Activated naive CD8-positive, alpha-beta T cell treated with anti-CD3 and anti-CD28 coated beads, Interleukin-2, amount 10 ng/mL, durations not matched to agents 7 days and 5 days (primary cell): ENCODE results near the gene KCNJ8. TPM values are rescaled to one million over a fixed set of nuclear protein-coding genes. Genes with fewer than 3 reads are reported as not detected.
"Not testable (repeated sequence)": the region's sequence is repeated elsewhere in the genome, so short reads cannot be mapped to it uniquely, and the experiment has no call there.

ENCODE experiments used
- ATAC-seq: fragments of 150-1000 bp; cut with Tn5 transposase; one replicate; pipeline ENCODE4 v1.10.0; 2021; ENCODE audit warnings: low read depth, moderate library complexity
- POLR2A ChIA-PET: fragments of 350-600 bp; sonication (Branson Sonifier 250); formaldehyde crosslinking; loops from one replicate; lab custom pipeline; 2021; ENCODE audit warnings: antibody characterized with exemption; lab: Charles Lee
- DNase-seq: peaks from one replicate; pipeline ENCODE4 v3.0.0; 2021
- H3K27ac Mint-ChIP-seq: one replicate; pipeline ENCODE4 v1.8.0; 2022; ENCODE audit warnings: mild to moderate bottlenecking, mixed read lengths
- H3K27me3 Mint-ChIP-seq: one replicate; pipeline ENCODE4 v1.8.0; 2022; ENCODE audit warnings: mild to moderate bottlenecking, moderate library complexity, mixed read lengths
- H3K36me3 Mint-ChIP-seq: one replicate; pipeline ENCODE4 v1.8.0; 2021; ENCODE audit warnings: mild to moderate bottlenecking, mixed read lengths
- H3K4me1 Mint-ChIP-seq: one replicate; pipeline ENCODE4 v1.8.0; 2021; ENCODE audit warnings: mixed read lengths
- H3K4me3 Mint-ChIP-seq: one replicate; pipeline ENCODE4 v1.8.0; 2022; ENCODE audit warnings: mild to moderate bottlenecking, moderate library complexity, mixed read lengths
- H3K9me3 Mint-ChIP-seq: one replicate; pipeline ENCODE4 v1.8.0; 2021; ENCODE audit warnings: mixed read lengths
- total RNA-seq, 2 experiments: library from RNA; stranded (reverse); gene quantifications; one replicate each; pipeline ENCODE4 v1.2.3, GENCODE V29; 2021

Gene KCNJ8
- total RNA-seq: not detected

GRCh38 chr12:21774358-21775132, at the start of gene KCNJ8:
TSS of gene KCNJ8 (minus strand) at chr12:21774706. CDS start at chr12:21773616, 1,090 bp downstream.
- POLR2A ChIA-PET: no interaction called here
- ATAC-seq (no peak), DNase-seq (no peak)
- Mint-ChIP-seq H3K27ac (no peak within 1 kb of the TSS), H3K4me1 (peaks cover 2% of the 10 kb centered on the region), H3K4me3 (no peak within 1 kb of the TSS), H3K27me3 (peaks cover 61% of the 10 kb centered on the region), H3K36me3 (no peaks in the 10 kb centered on the region), H3K9me3 (no peaks in the 10 kb centered on the region)

- POLR2A ChIA-PET: no interaction called here
- Mint-ChIP-seq H3K4me3 (no peak overlapping the region), H3K27me3 (no peaks in the 10 kb centered on the region), H3K36me3 (no peaks in the 10 kb centered on the region), H3K27ac (no peak overlapping the region), H3K9me3 (no peaks in the 10 kb centered on the region), H3K4me1 (no peaks in the 10 kb centered on the region)
- DNase-seq (no peak), ATAC-seq (no peak)
These were observed 49.1 kb upstream of the KCNJ8 start for GRCh38 chr12:21823581-21823980.

GRCh38 chr12:21819678-21820077, 45.2 kb upstream of the KCNJ8 start:
- H3K36me3 Mint-ChIP-seq: no peaks in the 10 kb centered on the region
- no peak overlapping the region for H3K27ac Mint-ChIP-seq
- DNase-seq (no peak), ATAC-seq (no peak)
- POLR2A ChIA-PET: no interaction called here
- H3K4me1 Mint-ChIP-seq: no peaks in the 10 kb centered on the region
- no peaks in the 10 kb centered on the region for H3K9me3 Mint-ChIP-seq
- no peak overlapping the region for H3K4me3 Mint-ChIP-seq
- H3K27me3 Mint-ChIP-seq: no peaks in the 10 kb centered on the region

GRCh38 chr12:21819236-21819635, 44.7 kb upstream of the KCNJ8 start:
- POLR2A ChIA-PET: no interaction called here
- Mint-ChIP-seq H3K4me1 (no peaks in the 10 kb centered on the region), H3K9me3 (no peaks in the 10 kb centered on the region), H3K27me3 (no peaks in the 10 kb centered on the region), H3K36me3 (no peaks in the 10 kb centered on the region), H3K27ac (no peak overlapping the region), H3K4me3 (no peak overlapping the region)
- DNase-seq (no peak), ATAC-seq (no peak)

- Mint-ChIP-seq H3K9me3 (no peaks in the 10 kb centered on the region), H3K4me3 (no peak overlapping the region), H3K27me3 (no peaks in the 10 kb centered on the region), H3K27ac (no peak overlapping the region), H3K36me3 (no peaks in the 10 kb centered on the region), H3K4me1 (no peaks in the 10 kb centered on the region)
- ATAC-seq (no peak), DNase-seq (no peak)
- POLR2A ChIA-PET: no interaction called here
These were observed 44.1 kb upstream of the KCNJ8 start for GRCh38 chr12:21818627-21819026.

- no peaks in the 10 kb centered on the region for H3K4me1 Mint-ChIP-seq
- POLR2A ChIA-PET: no interaction called here
- H3K9me3 Mint-ChIP-seq: no peaks in the 10 kb centered on the region
- H3K27me3 Mint-ChIP-seq: no peaks in the 10 kb centered on the region
- DNase-seq (no peak), ATAC-seq (no peak)
- no peak overlapping the region for H3K27ac Mint-ChIP-seq
- H3K4me3 Mint-ChIP-seq: no peak overlapping the region
- no peaks in the 10 kb centered on the region for H3K36me3 Mint-ChIP-seq
These were observed 41.0 kb upstream of the KCNJ8 start for GRCh38 chr12:21815306-21816062.

- peaks cover 1% of the 10 kb centered on the region for H3K9me3 Mint-ChIP-seq
- POLR2A ChIA-PET: no interaction called here
- H3K4me1 Mint-ChIP-seq: no peaks in the 10 kb centered on the region
- ATAC-seq (no peak), DNase-seq (no peak)
- H3K27ac Mint-ChIP-seq: no peak overlapping the region
- no peaks in the 10 kb centered on the region for H3K36me3 Mint-ChIP-seq
- no peaks in the 10 kb centered on the region for H3K27me3 Mint-ChIP-seq
- no peak overlapping the region for H3K4me3 Mint-ChIP-seq
These were observed 40.3 kb upstream of the KCNJ8 start for GRCh38 chr12:21814814-21815213.

GRCh38 chr12:21814327-21814726, 39.8 kb upstream of the KCNJ8 start:
- peaks cover 1% of the 10 kb centered on the region for H3K9me3 Mint-ChIP-seq
- no peak overlapping the region for H3K27ac Mint-ChIP-seq
- no peaks in the 10 kb centered on the region for H3K36me3 Mint-ChIP-seq
- no peak for ATAC-seq
- no peak overlapping the region for H3K4me3 Mint-ChIP-seq
- no peaks in the 10 kb centered on the region for H3K4me1 Mint-ChIP-seq
- POLR2A ChIA-PET: no interaction called here
- H3K27me3 Mint-ChIP-seq: no peaks in the 10 kb centered on the region
- no peak for DNase-seq

- ATAC-seq (no peak), DNase-seq (no peak)
- POLR2A ChIA-PET: no interaction called here
- no peaks in the 10 kb centered on the region for H3K27me3 Mint-ChIP-seq
- H3K9me3 Mint-ChIP-seq: peaks cover 1% of the 10 kb centered on the region
- no peak overlapping the region for H3K27ac Mint-ChIP-seq
- no peaks in the 10 kb centered on the region for H3K4me1 Mint-ChIP-seq
- no peak overlapping the region for H3K4me3 Mint-ChIP-seq
- H3K36me3 Mint-ChIP-seq: no peaks in the 10 kb centered on the region
These were observed 39.2 kb upstream of the KCNJ8 start for GRCh38 chr12:21813751-21814150.

GRCh38 chr12:21813125-21813524, 38.6 kb upstream of the KCNJ8 start:
- POLR2A ChIA-PET: no interaction called here
- Mint-ChIP-seq H3K9me3 (peaks cover 1% of the 10 kb centered on the region), H3K36me3 (no peaks in the 10 kb centered on the region), H3K27ac (no peak overlapping the region), H3K27me3 (no peaks in the 10 kb centered on the region), H3K4me3 (no peak overlapping the region), H3K4me1 (no peaks in the 10 kb centered on the region)
- DNase-seq (no peak), ATAC-seq (no peak)

- POLR2A ChIA-PET, ATAC-seq, H3K9me3 Mint-ChIP-seq, H3K27ac Mint-ChIP-seq, H3K36me3 Mint-ChIP-seq, H3K4me3 Mint-ChIP-seq, H3K4me1 Mint-ChIP-seq, DNase-seq, H3K27me3 Mint-ChIP-seq: not testable (repeated sequence)
These were observed 37.8 kb upstream of the KCNJ8 start for GRCh38 chr12:21812340-21812739.

GRCh38 chr12:21809100-21809499, 34.6 kb upstream of the KCNJ8 start:
- Mint-ChIP-seq H3K27ac (no peak overlapping the region), H3K9me3 (peaks cover 1% of the 10 kb centered on the region), H3K4me3 (no peak overlapping the region), H3K27me3 (peaks cover 2% of the 10 kb centered on the region), H3K36me3 (no peaks in the 10 kb centered on the region), H3K4me1 (no peaks in the 10 kb centered on the region)
- POLR2A ChIA-PET: no interaction called here
- DNase-seq (no peak), ATAC-seq (no peak)

GRCh38 chr12:21806255-21806654, 31.7 kb upstream of the KCNJ8 start:
- ATAC-seq (no peak), DNase-seq (no peak)
- H3K4me1 Mint-ChIP-seq: no peaks in the 10 kb centered on the region
- H3K9me3 Mint-ChIP-seq: peaks cover 1% of the 10 kb centered on the region
- no peak overlapping the region for H3K27ac Mint-ChIP-seq
- no peaks in the 10 kb centered on the region for H3K36me3 Mint-ChIP-seq
- no peak overlapping the region for H3K4me3 Mint-ChIP-seq
- POLR2A ChIA-PET: no interaction called here
- H3K27me3 Mint-ChIP-seq: peaks cover 2% of the 10 kb centered on the region
